Esophagus muscularis mucosa (tissue), 3 donors: Measurements from ENCODE around the gene BGLAP.

Source experiments
- POLR2AphosphoS5 ChIP-seq, 2 donors: sonication (generic); formaldehyde crosslinking; IDR thresholded peaks; one replicate each; pipeline ENCODE4 v1.6.1; 2017; ENCODE audit warnings: antibody characterized with exemption in 2 of 2
- TF ChIP-seq, protein P1 (sequence below), 3 experiments: fragments of 200-600 bp in 2 of 3; fragments of 450-650 bp in 1 of 3; sonication (generic) in 2 of 3; IDR thresholded peaks; one replicate each; pipeline ENCODE4 v1.5.1; 2017 to 2019; ENCODE audit warnings: antibody characterized with exemption in 3 of 3, mild to moderate bottlenecking in 2 of 3, moderate library complexity in 1 of 3

DNA sequence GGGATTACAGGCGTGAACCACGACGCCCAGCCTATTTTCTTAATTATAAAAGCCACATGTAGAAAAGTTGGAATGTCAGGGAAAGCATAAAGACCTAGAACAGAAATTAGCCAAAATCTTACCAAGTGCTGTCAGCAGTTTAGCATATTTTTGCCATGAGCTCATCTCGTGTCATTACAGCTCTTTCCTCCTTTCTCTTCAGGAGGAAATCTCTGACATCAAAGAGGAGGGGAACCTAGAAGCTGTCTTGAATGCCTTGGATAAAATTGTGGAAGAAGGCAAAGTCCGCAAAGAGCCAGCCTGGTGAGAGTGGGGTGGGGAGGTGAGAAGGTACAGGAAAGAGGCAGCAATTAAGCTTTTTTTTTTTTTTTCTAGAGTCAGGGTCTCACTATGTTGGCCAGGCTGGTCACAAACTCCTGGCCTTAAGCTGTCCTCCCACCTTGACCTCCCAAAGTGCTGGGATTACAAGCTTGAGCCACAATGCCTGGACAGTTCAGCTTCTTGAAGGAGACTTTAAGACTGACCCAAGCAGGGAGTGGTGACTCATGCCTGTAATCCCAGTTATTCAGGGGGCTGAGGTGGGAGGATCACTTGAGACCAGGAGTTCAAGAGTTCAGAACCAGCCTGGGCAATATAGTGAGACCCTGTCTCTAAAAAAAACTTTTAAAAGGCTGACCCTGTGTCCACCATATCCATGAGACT lies 8.4 kb upstream of the BGLAP start:
- TF ChIP-seq, protein P1, sequence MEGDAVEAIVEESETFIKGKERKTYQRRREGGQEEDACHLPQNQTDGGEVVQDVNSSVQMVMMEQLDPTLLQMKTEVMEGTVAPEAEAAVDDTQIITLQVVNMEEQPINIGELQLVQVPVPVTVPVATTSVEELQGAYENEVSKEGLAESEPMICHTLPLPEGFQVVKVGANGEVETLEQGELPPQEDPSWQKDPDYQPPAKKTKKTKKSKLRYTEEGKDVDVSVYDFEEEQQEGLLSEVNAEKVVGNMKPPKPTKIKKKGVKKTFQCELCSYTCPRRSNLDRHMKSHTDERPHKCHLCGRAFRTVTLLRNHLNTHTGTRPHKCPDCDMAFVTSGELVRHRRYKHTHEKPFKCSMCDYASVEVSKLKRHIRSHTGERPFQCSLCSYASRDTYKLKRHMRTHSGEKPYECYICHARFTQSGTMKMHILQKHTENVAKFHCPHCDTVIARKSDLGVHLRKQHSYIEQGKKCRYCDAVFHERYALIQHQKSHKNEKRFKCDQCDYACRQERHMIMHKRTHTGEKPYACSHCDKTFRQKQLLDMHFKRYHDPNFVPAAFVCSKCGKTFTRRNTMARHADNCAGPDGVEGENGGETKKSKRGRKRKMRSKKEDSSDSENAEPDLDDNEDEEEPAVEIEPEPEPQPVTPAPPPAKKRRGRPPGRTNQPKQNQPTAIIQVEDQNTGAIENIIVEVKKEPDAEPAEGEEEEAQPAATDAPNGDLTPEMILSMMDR (IDR thresholded peaks at IDR 0.05): no peak
- TF ChIP-seq POLR2AphosphoS5 (IDR thresholded peaks at IDR 0.05): no peak
